NCI-H526 (cell line): ENCODE results near the gene DNAJA3.
"Not testable (repeated sequence)": the region's sequence is repeated elsewhere in the genome, so short reads cannot be mapped to it uniquely, and the experiment has no call there.

Experiments used
- DNase-seq, 2 experiments: peaks; one replicate each; lab custom pipeline; 2025; lab: John Stamatoyannopoulos, UW

Gene DNAJA3

DNA sequence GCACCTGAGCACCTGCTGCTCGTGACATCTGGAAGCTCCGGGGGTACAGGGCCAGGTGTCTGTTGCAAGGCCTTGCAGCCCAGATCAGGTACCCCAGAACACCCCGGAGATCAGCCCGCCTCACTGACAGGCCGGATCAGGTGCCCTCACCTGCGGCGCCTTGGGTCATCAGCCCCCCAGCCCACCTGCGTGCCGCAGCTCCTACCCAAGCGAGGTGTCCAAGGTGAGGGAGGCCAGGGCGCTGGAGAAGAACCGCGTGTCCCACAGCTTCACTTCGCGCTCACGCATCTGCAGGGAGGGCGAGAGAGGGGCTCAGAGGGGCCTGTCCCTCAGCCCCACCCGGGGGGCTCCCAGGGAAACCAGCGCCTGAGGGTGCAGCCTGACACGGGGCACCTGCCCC lies 37.9 kb upstream of the DNAJA3 start:
- DNase-seq, result no peak

DNA sequence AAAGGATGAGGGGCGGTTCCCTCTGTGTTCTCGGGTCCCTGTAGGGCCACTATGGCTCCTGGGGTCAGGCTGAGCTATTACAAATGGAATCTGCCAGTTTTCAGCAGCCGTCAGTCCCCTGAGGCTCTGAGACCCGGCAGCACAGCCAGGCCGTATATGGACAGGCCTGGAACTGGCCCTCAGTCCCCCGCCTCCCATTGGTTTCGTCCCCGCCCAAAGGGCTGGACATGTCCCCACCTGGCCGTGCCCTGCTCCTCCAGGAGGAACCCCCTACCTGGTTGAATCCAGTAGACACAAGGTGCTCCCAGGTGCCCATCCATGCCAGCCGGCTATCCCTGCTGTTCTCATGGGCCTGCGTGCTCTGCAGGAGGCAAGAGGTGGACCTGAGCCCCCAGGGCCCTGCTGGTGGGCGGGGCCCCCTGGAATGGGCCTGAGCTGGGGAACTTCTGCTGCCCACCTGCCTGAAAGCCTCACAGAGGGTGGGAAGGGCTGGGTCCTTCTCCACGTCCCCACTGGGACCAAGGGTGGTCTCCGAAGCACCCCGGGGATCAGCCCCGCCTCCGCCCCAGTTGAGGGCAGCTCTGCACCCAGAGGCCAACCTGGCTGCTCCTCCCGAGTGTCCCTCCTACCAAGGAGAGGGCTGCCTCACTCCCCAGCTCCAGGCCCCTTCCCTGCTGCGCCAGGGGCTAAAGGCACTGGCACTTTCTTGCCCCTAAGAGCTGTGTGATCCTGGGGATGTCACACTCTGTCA lies 37.2 kb upstream of the DNAJA3 start:
- no peak for DNase-seq

DNA sequence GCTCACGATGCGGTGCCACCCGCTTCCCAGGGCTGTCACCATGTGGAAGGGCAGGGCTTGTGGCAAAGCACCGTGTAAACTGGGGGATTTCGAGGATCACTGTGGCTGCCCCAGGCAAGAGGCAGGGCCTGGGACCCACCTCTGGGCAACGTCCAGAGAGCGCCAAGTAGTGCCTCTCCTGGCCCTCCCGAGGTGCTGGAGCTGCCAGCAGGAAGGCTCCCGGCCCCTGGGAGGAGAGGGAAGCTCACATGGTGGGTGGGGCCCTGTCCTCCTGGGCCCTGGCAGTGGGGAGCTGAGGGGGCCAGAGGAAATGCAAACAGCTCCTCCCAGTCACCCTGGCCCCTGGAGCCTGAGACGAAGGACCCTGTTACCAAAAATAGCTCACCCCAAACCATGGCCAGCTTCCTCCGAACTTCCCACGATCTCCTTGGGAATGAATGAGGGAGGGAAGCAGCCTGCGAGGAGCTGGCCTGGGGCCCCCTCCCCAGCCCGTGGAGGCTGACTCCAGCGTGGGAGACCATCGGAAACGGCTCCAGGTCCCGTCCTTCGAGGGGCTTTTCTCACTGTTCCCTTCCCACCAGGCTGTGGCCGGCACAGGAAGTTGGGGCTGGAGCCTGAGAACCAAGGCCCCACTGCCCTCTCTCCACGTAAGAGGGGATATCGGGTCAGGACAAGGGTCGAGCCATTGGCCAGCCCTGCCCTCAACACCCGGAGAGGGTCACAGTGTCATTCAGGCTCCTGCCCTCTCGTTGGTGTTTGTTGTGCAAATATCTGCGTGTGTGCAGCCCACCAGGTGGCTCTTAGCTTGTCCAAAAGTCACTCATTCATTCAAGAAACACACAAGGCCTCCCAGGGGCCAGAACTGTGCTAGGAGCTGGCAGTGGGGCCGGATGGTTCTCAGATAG lies 36.4 kb upstream of the DNAJA3 start:
- no peak for DNase-seq

DNA sequence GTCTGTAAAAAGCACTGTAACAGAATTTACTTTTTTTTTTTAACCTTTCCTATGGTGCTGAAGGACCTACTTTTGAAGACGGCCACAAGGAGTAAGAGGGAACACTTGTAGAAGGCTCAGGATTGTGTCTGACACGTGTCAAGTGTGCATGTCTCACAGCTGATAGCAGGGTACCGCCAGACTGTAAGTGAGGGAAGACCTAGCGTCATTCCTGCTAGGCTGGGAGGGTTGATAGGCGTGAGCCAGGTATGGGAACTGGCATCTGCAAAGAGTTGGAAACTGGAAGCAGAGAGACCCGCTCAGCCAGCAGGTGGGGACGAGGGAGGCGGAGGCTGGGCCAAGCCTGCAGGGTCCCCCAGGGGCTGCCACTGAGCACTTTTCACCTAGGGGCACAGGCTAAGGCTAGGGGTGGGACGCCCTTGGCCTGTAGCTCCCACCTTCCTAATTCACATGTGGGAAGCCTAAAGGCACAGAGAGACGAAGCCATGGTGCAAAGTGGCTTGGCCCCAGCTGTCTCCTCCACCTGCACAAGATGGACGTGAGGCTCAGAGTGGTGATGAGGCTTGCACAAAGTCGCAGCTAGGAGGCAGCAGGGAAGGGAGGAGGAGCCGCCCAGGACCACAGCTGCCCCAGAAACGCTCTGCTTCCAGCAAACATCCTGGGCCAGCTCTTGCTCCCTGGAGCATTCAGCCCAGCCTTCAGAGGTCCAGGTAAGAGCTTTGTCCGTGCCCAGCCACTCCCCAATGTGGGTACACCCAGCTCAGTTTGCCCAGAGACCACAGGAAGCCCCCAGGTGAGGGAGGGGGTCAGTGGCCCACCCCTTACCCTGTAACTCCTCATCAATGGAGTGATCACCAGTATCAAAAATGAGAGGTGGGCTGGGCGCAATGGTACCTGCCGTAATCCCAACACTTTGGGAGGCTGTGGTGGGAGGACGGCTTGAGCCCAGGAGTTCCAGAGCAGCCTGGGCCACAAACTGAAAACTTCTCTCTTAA lies 35.1 kb upstream of the DNAJA3 start:
- DNase-seq, result no peak

DNA sequence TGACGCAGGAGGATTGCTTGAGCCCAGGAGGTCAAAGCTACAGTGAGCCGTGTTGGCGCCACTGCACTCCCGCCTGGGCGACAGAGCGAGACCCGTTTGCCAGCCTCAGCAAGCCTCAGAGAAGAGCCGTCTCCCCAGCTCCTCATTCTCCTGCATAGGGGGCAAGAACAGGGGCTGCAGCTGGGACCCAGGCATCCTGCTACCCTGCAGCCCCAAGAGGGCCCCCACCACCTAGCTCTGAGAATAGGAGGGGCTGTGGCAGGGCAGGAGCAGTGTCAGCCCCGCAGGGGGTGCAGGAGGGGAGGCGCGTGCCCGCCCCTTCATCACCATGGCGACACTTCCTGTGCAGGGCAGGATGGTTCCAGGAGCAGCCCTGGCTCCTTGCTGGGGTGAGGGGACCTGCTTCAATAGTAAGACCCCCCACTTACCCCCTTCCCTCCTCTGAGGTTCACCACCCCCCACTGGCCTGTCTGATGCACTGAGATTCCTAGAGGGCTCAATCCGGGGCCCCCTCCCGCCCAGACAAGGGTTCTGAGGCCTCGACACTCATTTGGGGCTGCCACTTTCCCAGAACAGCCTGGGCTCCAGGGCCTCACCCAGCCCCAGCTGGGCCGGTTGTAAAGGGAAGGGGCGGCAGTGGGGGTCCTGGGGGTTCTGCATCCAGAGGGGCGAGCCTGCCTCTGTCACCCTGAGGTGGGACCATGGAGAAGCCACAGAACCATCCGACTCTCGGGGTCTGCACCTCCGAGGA lies 33.9 kb upstream of the DNAJA3 start:
- DNase-seq, result no peak

DNA sequence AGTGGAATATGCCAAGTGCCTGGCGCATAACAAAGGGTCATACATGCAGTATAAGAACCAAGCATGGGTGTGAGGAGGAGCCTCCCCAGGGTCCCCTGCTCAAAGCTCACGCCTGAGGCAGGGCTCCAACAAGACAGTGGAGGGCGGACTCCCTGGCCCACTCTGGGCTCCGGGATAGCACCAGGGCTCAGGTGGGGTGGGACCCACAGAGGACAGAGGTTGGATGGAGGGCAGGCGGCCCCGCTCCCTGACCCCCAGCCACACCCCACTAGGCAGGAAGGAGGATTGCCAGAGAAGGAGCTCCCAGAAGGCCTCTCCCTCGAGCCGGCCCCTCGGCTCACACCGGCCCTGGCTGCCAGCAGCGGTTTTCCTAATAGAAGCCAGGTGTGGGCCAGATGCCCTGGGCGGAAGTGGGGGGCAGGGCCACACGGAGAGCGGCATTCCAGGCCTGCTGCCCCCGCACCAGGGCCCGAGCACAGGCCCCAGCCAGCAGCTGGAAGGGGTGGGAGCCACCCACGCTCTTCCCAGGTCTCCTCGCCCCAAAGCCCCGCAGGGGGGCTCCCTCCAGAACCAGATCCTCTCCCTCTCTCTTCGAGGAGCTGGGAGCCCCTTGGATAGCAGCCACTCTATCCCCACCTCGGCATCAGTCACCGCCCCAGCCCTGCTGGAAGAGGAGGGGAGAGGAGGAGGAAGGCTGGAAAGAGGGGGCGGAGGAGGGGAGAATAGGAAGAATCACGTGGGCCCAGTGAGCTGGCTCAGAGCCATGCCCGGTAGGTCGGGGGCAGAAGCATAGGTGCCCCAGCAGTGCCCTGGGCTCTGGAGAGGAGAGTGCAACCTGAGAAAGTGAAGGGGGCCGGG lies 33.1 kb upstream of the DNAJA3 start:
- DNase-seq, result no peak

GRCh38 chr16:4393240-4393600 lies 32.4 kb upstream of the DNAJA3 start:
- DNase-seq, result no peak

GRCh38 chr16:4393850-4394249 lies 31.8 kb upstream of the DNAJA3 start:
- not testable (repeated sequence) for DNase-seq

GRCh38 chr16:4395055-4395726 lies 30.5 kb upstream of the DNAJA3 start:
- no peak for DNase-seq

GRCh38 chr16:4399001-4399730 lies 26.5 kb upstream of the DNAJA3 start:
- no peak for DNase-seq

GRCh38 chr16:4401094-4401501 lies 24.6 kb upstream of the DNAJA3 start:
- DNase-seq, result no peak

DNA sequence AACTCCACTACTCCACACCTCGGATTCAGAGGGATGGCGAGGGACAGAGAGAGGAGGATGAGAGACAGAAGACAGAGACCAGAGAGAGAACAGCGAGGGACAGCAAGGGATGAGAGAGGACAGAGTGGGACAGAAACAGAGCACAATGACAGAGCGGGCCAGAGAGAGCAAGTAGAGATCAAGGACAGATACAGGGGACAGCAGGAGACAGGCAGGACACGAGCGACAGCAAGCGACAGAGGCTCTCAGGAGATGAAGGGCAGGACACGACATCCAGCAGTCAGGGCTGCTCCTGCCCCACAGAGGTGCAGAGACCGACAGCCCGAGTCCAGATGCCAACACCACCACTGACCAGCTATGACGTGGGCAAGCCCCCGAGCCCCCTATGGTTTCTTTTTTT lies 24.2 kb upstream of the DNAJA3 start:
- no peak for DNase-seq

DNA sequence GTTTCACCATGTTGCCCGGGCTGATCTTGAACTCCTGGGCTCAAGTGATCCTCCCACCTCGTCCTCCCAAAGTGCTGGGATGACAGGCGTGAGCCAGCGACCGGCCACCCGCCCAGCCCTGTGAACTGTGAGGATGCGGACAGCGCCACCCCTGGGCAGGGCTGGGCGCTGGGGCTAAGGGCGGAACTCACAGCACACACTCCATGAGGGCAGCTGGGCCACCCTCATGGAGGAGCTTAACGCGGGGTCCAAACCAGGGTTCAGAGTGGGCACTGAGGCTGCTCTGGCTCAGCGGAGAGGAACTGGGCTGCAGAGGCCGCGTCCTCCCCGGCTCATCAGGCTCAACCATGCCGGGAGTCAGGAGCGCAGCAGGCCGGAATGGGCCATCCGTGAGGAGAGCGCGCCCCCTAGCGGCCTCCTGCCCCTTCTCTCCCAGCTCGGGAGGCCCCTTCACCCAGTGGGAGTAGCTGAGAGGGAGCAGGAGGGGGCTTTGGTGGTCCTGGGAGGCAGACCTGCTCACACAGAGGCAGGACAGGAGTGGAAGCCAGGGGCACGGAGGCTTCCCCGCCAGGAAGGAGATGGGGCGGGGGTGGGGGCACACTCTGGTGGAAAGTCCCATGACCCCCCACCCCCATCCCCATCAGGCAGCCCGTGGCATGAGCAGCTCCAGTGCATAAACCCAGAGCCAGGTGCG lies 23.1 kb upstream of the DNAJA3 start:
- peak; percentile 14 to 72 for DNase-seq

- no peak for DNase-seq
Measured at GRCh38 chr16:4403133-4403949, 22.3 kb upstream of the DNAJA3 start.

DNA sequence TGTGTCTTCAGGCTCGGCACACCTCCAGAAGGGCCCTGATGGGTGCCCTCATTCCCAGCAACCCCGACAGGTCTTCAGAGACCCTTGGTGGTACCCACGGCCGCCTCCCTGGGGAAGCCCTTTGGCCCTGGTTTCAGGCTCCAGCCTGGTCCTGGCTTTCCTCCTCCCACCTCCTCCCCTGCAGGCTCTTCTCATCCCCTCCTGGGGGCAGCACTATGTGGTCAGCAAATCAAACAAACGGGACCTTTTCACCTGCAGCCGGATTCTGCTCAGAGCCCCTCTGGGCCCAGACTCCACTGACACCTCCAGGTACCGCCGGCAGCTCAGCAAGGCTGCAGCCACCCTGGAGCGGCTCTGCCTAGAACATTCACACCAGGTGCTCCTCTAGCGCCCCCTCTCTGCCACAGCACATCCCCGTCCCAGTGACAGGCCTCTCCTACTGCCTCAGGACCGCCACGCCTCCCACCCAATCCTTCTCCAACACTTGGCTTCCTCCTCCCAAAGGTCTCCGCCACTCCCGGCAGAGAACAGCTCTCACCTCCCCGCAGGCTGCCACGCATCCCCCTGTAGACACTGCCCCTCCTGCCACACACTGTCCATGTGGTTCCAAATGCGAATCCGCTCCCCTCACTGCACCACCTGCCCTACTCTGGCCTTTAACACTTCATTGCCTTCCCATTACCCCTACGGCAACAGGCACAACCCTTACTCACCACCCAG lies 21.3 kb upstream of the DNAJA3 start:
- peak; percentile 35 to 67 for DNase-seq

DNA sequence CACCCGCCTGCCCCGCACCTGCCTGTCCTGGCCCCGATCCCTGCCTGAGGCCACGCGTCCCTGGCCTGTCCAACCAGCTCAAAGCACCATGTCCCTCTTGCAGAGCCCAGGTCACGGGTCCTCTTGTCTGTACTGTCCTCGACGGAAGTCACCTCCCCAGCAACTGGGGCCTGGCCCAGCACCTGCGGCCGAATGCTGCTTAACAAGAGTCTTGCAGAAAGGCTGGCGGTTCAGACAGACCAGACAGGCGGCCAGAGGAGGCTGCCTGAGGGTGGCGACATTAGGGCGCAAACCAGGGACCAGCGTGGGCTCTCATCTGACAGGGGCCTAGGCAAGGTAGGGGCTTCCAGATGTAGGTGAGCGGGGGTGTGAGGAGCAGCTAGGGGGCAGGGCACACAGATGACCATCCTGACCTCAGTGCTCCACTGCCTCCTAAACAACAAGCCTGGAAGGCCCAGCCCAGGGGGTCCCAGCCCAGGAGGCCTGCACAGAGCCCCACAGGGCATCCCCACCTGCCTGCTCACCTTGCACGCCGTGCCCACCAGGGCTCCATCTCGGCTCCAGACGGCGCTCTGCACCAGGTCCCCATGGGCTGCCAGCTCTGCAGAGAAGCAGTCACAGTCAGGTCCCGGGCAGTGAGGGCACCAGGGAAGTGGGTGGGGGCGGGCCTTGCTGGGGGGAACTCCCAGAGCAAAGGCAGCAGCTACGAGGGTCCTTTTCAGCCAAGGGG lies 20.5 kb upstream of the DNAJA3 start:
- no peak for DNase-seq
